Measurements from ENCODE around the gene METTL15. TPM values are rescaled to one million over a fixed set of nuclear protein-coding genes. Genes with fewer than 3 reads are reported as not detected.

METTL15 gene
- total RNA-seq, 1 donor, result 24.6 TPM

DNA sequence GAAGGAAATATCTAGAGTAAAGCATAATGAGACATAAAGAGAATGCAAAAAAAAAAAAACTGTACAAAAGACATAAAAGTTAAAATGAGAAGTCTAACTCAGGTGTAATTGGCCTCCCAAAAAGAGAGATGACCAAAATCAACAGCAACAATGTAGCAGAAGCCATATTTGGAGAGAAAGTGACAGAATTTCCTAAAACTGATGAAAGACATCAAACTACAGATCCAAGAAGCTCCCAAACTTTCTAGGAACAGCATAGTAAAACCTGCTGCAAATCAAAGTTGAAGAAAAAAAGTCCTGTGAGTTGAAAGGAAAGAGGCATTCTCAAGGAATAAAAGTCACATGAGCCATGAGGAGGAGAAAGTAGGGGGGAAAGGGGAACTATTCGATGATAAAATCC is 231.3 kb downstream of the METTL15 start:
- DNase-seq (ENCODE audit: low read depth), result no peak
- no peak for TF ChIP-seq CTCF (IDR thresholded peaks at IDR 0.05; ENCODE audit: insufficient read depth, low read length)
- H3K4me3 ChIP-seq (ENCODE audit: low read depth, low read length), result no peak overlapping the region

- no peak for TF ChIP-seq CTCF (IDR thresholded peaks at IDR 0.05; ENCODE audit: insufficient read depth, low read length)
- peak; percentile 40 for DNase-seq (ENCODE audit: low read depth)
- H3K4me3 ChIP-seq (ENCODE audit: low read depth, low read length), result no peak overlapping the region
These were observed 234.5 kb downstream of the METTL15 start for GRCh38 chr11:28342716-28343115.

GRCh38 chr11:28343304-28344233 is 235.4 kb downstream of the METTL15 start:
- H3K4me3 ChIP-seq (ENCODE audit: low read depth, low read length), result no peak overlapping the region
- no peak for TF ChIP-seq CTCF (IDR thresholded peaks at IDR 0.05; ENCODE audit: insufficient read depth, low read length)
- peak; percentile 83 for DNase-seq (ENCODE audit: low read depth)

DNA sequence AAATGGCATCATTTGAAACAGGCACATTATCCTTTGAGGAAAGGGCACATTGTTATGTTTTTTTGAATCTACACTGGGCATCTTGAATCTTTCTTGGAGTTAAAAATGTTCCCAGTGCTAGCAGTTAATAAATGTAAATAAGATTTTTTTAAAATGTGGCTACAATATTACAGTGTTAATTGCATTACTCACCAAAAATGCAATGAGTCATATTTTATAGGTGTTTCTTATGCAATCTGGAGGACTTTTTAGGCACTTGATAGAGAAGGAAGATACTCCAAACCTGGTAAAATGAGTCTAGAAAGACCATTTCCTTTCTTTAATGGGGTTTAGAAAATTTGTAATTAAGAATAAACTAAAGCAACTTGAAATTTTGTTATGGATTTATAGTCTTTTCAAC is 238.0 kb downstream of the METTL15 start:
- no peak for DNase-seq (ENCODE audit: low read depth)
- TF ChIP-seq CTCF (IDR thresholded peaks at IDR 0.05; ENCODE audit: insufficient read depth, low read length), result no peak
- H3K4me3 ChIP-seq (ENCODE audit: low read depth, low read length), result no peak overlapping the region

GRCh38 chr11:28346721-28347120 is 238.5 kb downstream of the METTL15 start:
- no peak for DNase-seq (ENCODE audit: low read depth)
- no peak overlapping the region for H3K4me3 ChIP-seq (ENCODE audit: low read depth, low read length)
- no peak for TF ChIP-seq CTCF (IDR thresholded peaks at IDR 0.05; ENCODE audit: insufficient read depth, low read length)

DNA sequence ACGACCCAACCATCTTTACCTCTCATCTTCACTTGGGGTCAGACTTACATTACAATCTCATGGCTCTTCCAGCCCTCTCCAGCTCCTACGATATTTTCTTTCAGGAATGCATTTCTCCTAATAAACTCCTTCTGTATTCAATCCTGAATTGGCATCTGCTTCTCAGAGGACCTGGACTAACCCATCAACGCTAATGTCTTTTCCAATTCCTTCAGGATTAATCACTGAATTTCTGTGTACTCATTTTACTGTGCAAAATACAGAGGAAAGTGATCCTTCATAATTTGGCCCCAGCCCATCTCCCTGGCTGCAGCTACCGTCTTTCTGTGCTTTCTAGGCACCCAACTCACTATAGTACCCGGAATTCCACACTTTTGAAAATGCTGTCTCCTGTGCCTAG is 239.2 kb downstream of the METTL15 start:
- no peak overlapping the region for H3K4me3 ChIP-seq (ENCODE audit: low read depth, low read length)
- DNase-seq (ENCODE audit: low read depth), result no peak
- TF ChIP-seq CTCF (IDR thresholded peaks at IDR 0.05; ENCODE audit: insufficient read depth, low read length), result no peak

Measured in fibroblast of the aortic adventitia (primary cell).